ENCODE results near the gene RPS21. TPM values are rescaled to one million over a fixed set of nuclear protein-coding genes. Genes with fewer than 3 reads are reported as not detected.

RPS21 gene
- total and polyA plus RNA-seq, 2 of the 13 experiments (the other 11 are each of a cell fraction or from before 2014, with no cell fraction given) = 2,647 to 11,063 TPM

GRCh38 chr20:62342910-62343309, 44.0 kb upstream of the RPS21 start:
- ATAC-seq (peak; percentile 36), FAIRE-seq (peak; percentile 78), DNase-seq (ENCODE audit: low spot score) (peak; percentile 69)
- WGBS (ENCODE audit: low lambda C conversion rate) = 40% methylated on average over 10 of the region's 10 CpGs
- H4K20me1 ChIP-seq (ENCODE audit: insufficient read depth, low read length) = no peaks in the 10 kb centered on the region
- no peak overlapping the region for H2AFZ ChIP-seq (ENCODE audit: low read length)
- no peak overlapping the region for H3K4me3 ChIP-seq (replicated peaks in 1 of 3; ENCODE audit: insufficient read depth in 1 of 3, low read depth in 2 of 3, low read length in 3 of 3)
- intact Hi-C loops (cut with micrococcal nuclease; ENCODE audit: unreplicated experiment) = no loop called here
- H3K27me3 ChIP-seq (ENCODE audit: control insufficient read depth in 1 of 2, insufficient read depth in 2 of 2, low read length in 2 of 2) = no peaks in the 10 kb centered on the region
- no peaks in the 10 kb centered on the region for H3K9me3 ChIP-seq (ENCODE audit: low read length)
- peaks cover 28% of the 10 kb centered on the region for H3K4me1 ChIP-seq (ENCODE audit: insufficient read depth, low read length)
- no peak overlapping the region for H3K9ac ChIP-seq (ENCODE audit: insufficient read depth, low read depth, low read length)
- H3K27ac ChIP-seq (ENCODE audit: extremely low read length, insufficient read depth, low read length) = peak overlapping the region; percentile 25
- no peaks in the 10 kb centered on the region for H3K79me2 ChIP-seq (ENCODE audit: insufficient read depth, low read length)
- H3K4me2 ChIP-seq (ENCODE audit: low read depth, low read length) = peak overlapping the region; percentile 4
- H3K36me3 ChIP-seq (replicated peaks in 1 of 2; ENCODE audit: control insufficient read depth in 1 of 2, insufficient read depth in 2 of 2, low read length in 2 of 2) = peaks cover 25 to 54% of the 10 kb centered on the region in 2 experiments
- CTCF ChIA-PET (ENCODE audit: low intra/inter-chr PET ratio, low total read pairs) = no interaction called here
- in situ Hi-C loops (cut with HindIII; ENCODE audit: extremely low pct_ligation_motif_present, low pct_unique_long_range_greater_than_20kb) = no loop called here
- POLR2A ChIA-PET = interaction anchor here (2.4 kb wide), 1 partner anchor 26 kb away, joined by 8 read pairs; no protein-coding TSS in a partner anchor
- BruUV-seq (replicated peaks) = no TSS peak
- TF ChIP-seq ZNF660 (CRISPR knock-in tag; IDR thresholded peaks at IDR 0.05; ENCODE audit: borderline replicate concordance, low read depth) (no peak), ZBTB34 (CRISPR knock-in tag; IDR thresholded peaks at IDR 0.05) (no peak), ZMYM4 (CRISPR knock-in tag; IDR thresholded peaks at IDR 0.05) (peak; percentile 51; the same call in 1 of the 2 replicates), SMYD3 (CRISPR knock-in tag; IDR thresholded peaks at IDR 0.05) (no peak), ZNF775 (CRISPR knock-in tag; IDR thresholded peaks at IDR 0.05; ENCODE audit: borderline replicate concordance) (no peak), MAX (IDR thresholded peaks at IDR 0.05) (no peak; the same call in 1 of the 2 replicates), ZBTB44 (CRISPR knock-in tag; IDR thresholded peaks at IDR 0.05) (no peak), PITX1 (CRISPR knock-in tag; IDR thresholded peaks at IDR 0.05) (no peak; the same call in 1 of the 2 replicates), ARID4A (CRISPR knock-in tag; IDR thresholded peaks at IDR 0.05; ENCODE audit: borderline replicate concordance) (peak; percentile 44; the same call in 1 of the 2 replicates), HOXA3 (CRISPR knock-in tag; IDR thresholded peaks at IDR 0.05) (peak; percentile 42; the same call in 1 of the 2 replicates), PPARG (CRISPR knock-in tag; conservative IDR thresholded peaks at IDR 0.05) (no peak), ZNF383 (CRISPR knock-in tag; IDR thresholded peaks at IDR 0.05; ENCODE audit: borderline replicate concordance) (no peak), ZNF878 (CRISPR knock-in tag; IDR thresholded peaks at IDR 0.05) (no peak), FOXK1 (CRISPR knock-in tag; IDR thresholded peaks at IDR 0.05; ENCODE audit: borderline replicate concordance, low read depth) (no peak; the same call in 1 of the 2 replicates), DNMT1 (CRISPR knock-in tag; IDR thresholded peaks at IDR 0.05) (no peak), SOX5 (CRISPR knock-in tag; IDR thresholded peaks at IDR 0.05; ENCODE audit: borderline replicate concordance) (no peak), ZNF337 (CRISPR knock-in tag; IDR thresholded peaks at IDR 0.05; ENCODE audit: borderline replicate concordance, low read depth) (no peak), MATR3 (CRISPR knock-in tag; IDR thresholded peaks at IDR 0.05) (no peak), RFX1 (IDR thresholded peaks at IDR 0.05) (no peak)

Data from HepG2 (cell line).